OCI-LY7 (cell line): ENCODE data around the gene C1QTNF9.

ENCODE experiments used
- EZH2phosphoT487 ChIP-seq: fragments of 200-600 bp; sonication (generic); IDR thresholded peaks from 2 replicates; pipeline ENCODE4 v1.6.1; 2018; ENCODE audit warnings: low read depth, borderline replicate concordance, mild to moderate bottlenecking, mixed run types, antibody characterized with exemption, low read length, moderate library complexity, mixed read lengths
- TF ChIP-seq, protein P1 (sequence below): fragments of 200-600 bp; sonication (generic); conservative IDR thresholded peaks from 2 replicates; pipeline ENCODE4 v1.5.1; 2014; ENCODE audit warnings: mild to moderate bottlenecking, antibody characterized with exemption, low read length, moderate library complexity, mixed read lengths

DNA sequence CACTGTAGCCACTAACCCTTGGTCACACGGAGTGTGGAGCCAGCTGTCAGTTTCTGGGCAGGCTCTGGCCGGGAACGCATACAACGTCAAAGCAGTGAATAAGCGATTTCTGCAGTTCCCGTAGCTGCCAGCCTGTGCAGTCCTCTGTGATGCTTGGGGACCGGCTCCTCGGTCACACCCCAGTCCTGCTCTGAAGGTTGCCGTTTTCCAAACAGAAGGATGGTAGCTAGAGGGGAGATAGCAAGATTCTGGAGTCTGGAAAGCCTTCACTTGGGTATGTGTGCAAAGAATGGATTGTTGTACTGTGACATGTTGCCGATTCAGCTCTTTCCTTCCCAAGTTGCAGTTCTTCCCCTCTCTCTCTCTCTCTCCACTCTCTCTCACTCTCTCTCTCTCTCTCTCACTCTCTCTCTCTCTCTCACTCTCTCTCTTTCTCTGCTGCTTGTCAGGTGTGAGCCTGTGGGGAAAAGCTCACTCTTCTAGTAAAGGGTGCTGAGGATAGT lies 38.7 kb upstream of the C1QTNF9 start:
- TF ChIP-seq, protein P1, sequence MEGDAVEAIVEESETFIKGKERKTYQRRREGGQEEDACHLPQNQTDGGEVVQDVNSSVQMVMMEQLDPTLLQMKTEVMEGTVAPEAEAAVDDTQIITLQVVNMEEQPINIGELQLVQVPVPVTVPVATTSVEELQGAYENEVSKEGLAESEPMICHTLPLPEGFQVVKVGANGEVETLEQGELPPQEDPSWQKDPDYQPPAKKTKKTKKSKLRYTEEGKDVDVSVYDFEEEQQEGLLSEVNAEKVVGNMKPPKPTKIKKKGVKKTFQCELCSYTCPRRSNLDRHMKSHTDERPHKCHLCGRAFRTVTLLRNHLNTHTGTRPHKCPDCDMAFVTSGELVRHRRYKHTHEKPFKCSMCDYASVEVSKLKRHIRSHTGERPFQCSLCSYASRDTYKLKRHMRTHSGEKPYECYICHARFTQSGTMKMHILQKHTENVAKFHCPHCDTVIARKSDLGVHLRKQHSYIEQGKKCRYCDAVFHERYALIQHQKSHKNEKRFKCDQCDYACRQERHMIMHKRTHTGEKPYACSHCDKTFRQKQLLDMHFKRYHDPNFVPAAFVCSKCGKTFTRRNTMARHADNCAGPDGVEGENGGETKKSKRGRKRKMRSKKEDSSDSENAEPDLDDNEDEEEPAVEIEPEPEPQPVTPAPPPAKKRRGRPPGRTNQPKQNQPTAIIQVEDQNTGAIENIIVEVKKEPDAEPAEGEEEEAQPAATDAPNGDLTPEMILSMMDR: no peak
- TF ChIP-seq EZH2phosphoT487: no peak
